Activated CD4-positive, alpha-beta memory T cell treated with anti-CD3 and anti-CD28 coated beads, Interleukin-2, amount 10 ng/mL, durations not matched to agents 7 days and 5 days (primary cell): ENCODE data around the gene DHX15. TPM values are rescaled to one million over a fixed set of nuclear protein-coding genes. Genes with fewer than 3 reads are reported as not detected.

Experiments used
- CTCF ChIA-PET: fragments of 350-600 bp; sonication (Branson Sonifier 250); formaldehyde crosslinking; loops from one replicate; lab custom pipeline; 2021; ENCODE audit warnings: antibody characterized with exemption, inconsistent platforms; lab: Charles Lee
- POLR2A ChIA-PET: fragments of 350-600 bp; sonication (Branson Sonifier 250); formaldehyde crosslinking; loops from one replicate; lab custom pipeline; 2021; ENCODE audit warnings: antibody characterized with exemption; lab: Charles Lee
- DNase-seq: peaks from one replicate; pipeline ENCODE4 v3.0.0-alpha.2; 2020
- H3K27ac Mint-ChIP-seq: one replicate; pipeline ENCODE4 v1.8.0; 2021; ENCODE audit warnings: mild to moderate bottlenecking, mixed read lengths
- H3K27me3 Mint-ChIP-seq: one replicate; pipeline ENCODE4 v1.8.0; 2021; ENCODE audit warnings: mixed read lengths
- H3K36me3 Mint-ChIP-seq: one replicate; pipeline ENCODE4 v1.8.0; 2021; ENCODE audit warnings: low read depth, mixed read lengths
- H3K4me1 Mint-ChIP-seq: one replicate; pipeline ENCODE4 v1.8.0; 2021; ENCODE audit warnings: mixed read lengths
- H3K4me3 Mint-ChIP-seq: one replicate; pipeline ENCODE4 v1.8.0; 2021; ENCODE audit warnings: mild to moderate bottlenecking, mixed read lengths
- H3K9me3 Mint-ChIP-seq: one replicate; pipeline ENCODE4 v1.8.0; 2021; ENCODE audit warnings: mixed read lengths
- total RNA-seq, 2 experiments: library from RNA; stranded (reverse); gene quantifications; one replicate each; pipeline ENCODE4 v1.2.3, GENCODE V29; 2021

Gene DHX15
- total RNA-seq, result 100 to 1,000 TPM; 150 TPM

GRCh38 chr4:24584211-24584850, at the start of gene DHX15:
TSS of gene DHX15 (minus strand) at chr4:24584554. CDS start at chr4:24584393, 161 bp downstream.
- peak; percentile 93 for DNase-seq
- POLR2A ChIA-PET, result interaction anchor here (0.7 to 3.7 kb wide), 29 partner anchors 10 to 1328 kb away, joined by 3 to 46 read pairs (median 5); partner anchors contain the start of genes PI4K2B, SEPSECS and ZCCHC4
- Mint-ChIP-seq H3K9me3 (no peaks in the 10 kb centered on the region), H3K36me3 (peaks cover 34% of the 10 kb centered on the region), H3K27me3 (no peaks in the 10 kb centered on the region), H3K4me3 (peak within 1 kb of the TSS; percentile 90), H3K27ac (peak within 1 kb of the TSS; percentile 85), H3K4me1 (peaks cover 42% of the 10 kb centered on the region)
- CTCF ChIA-PET, result interaction anchor here (0.6 to 1.4 kb wide), 6 partner anchors 9 to 728 kb away, joined by 3 to 6 read pairs (median 4); partner anchors contain the start of genes SEPSECS and ZCCHC4

- H3K27ac Mint-ChIP-seq, result no peak overlapping the region
- H3K4me3 Mint-ChIP-seq, result no peak overlapping the region
- DNase-seq, result no peak
- ChIA-PET POLR2A (no interaction called here), CTCF (no interaction called here)
- H3K36me3 Mint-ChIP-seq, result no peaks in the 10 kb centered on the region
- H3K4me1 Mint-ChIP-seq, result no peaks in the 10 kb centered on the region
- peaks cover 16% of the 10 kb centered on the region for H3K27me3 Mint-ChIP-seq
- no peaks in the 10 kb centered on the region for H3K9me3 Mint-ChIP-seq
Observed at GRCh38 chr4:24632011-24632410, 47.7 kb upstream of the DHX15 start.

- Mint-ChIP-seq H3K36me3 (no peaks in the 10 kb centered on the region), H3K4me1 (no peaks in the 10 kb centered on the region), H3K4me3 (no peak overlapping the region), H3K9me3 (no peaks in the 10 kb centered on the region), H3K27ac (no peak overlapping the region), H3K27me3 (peaks cover 14% of the 10 kb centered on the region)
- DNase-seq, result no peak
- ChIA-PET POLR2A (no interaction called here), CTCF (interaction anchor here (0.7 kb wide), 1 partner anchor 360 kb away, joined by 3 read pairs; no protein-coding TSS in a partner anchor)
Observed at GRCh38 chr4:24630937-24631336, 46.6 kb upstream of the DHX15 start.

- CTCF ChIA-PET, result no interaction called here
- DNase-seq, result no peak
- H3K27me3 Mint-ChIP-seq, result peaks cover 24% of the 10 kb centered on the region
- H3K27ac Mint-ChIP-seq, result no peak overlapping the region
- no peaks in the 10 kb centered on the region for H3K36me3 Mint-ChIP-seq
- H3K9me3 Mint-ChIP-seq, result no peaks in the 10 kb centered on the region
- H3K4me1 Mint-ChIP-seq, result no peaks in the 10 kb centered on the region
- no peak overlapping the region for H3K4me3 Mint-ChIP-seq
- POLR2A ChIA-PET, result no interaction called here
Observed at GRCh38 chr4:24625091-24625490, 40.7 kb upstream of the DHX15 start.

- Mint-ChIP-seq H3K27ac (no peak overlapping the region), H3K27me3 (peaks cover 20% of the 10 kb centered on the region), H3K4me3 (no peak overlapping the region), H3K4me1 (no peaks in the 10 kb centered on the region), H3K9me3 (no peaks in the 10 kb centered on the region), H3K36me3 (no peaks in the 10 kb centered on the region)
- DNase-seq, result no peak
- CTCF ChIA-PET, result no interaction called here
- POLR2A ChIA-PET, result no interaction called here
Observed at GRCh38 chr4:24624381-24624780, 40.0 kb upstream of the DHX15 start.

- POLR2A ChIA-PET, result no interaction called here
- CTCF ChIA-PET, result no interaction called here
- H3K4me3 Mint-ChIP-seq, result no peak overlapping the region
Observed at GRCh38 chr4:24622146-24622834, 37.9 kb upstream of the DHX15 start.

GRCh38 chr4:24615977-24616376, 31.6 kb upstream of the DHX15 start:
- DNase-seq, result no peak
- CTCF ChIA-PET, result no interaction called here
- Mint-ChIP-seq H3K4me1 (peaks cover 17% of the 10 kb centered on the region), H3K27me3 (peaks cover 6% of the 10 kb centered on the region), H3K9me3 (no peaks in the 10 kb centered on the region), H3K4me3 (no peak overlapping the region), H3K36me3 (no peaks in the 10 kb centered on the region), H3K27ac (no peak overlapping the region)
- POLR2A ChIA-PET, result no interaction called here

More at GRCh38 chr4:24622146-24622834, 37.9 kb upstream of the DHX15 start:
- H3K27me3 Mint-ChIP-seq, result peaks cover 15% of the 10 kb centered on the region
- DNase-seq, result no peak
- no peak overlapping the region for H3K27ac Mint-ChIP-seq
- no peaks in the 10 kb centered on the region for H3K4me1 Mint-ChIP-seq
- no peaks in the 10 kb centered on the region for H3K36me3 Mint-ChIP-seq
- H3K9me3 Mint-ChIP-seq, result no peaks in the 10 kb centered on the region

- POLR2A ChIA-PET, result interaction anchor here (1.5 kb wide), 1 partner anchor 30 kb away, joined by 4 read pairs; the partner anchor contains the start of gene DHX15
- CTCF ChIA-PET, result interaction anchor here (1.0 kb wide), 1 partner anchor 37 kb away, joined by 3 read pairs; no protein-coding TSS in a partner anchor
- peaks cover 6% of the 10 kb centered on the region for H3K27me3 Mint-ChIP-seq
- no peak overlapping the region for H3K4me3 Mint-ChIP-seq
- H3K9me3 Mint-ChIP-seq, result no peaks in the 10 kb centered on the region
- H3K4me1 Mint-ChIP-seq, result peaks cover 17% of the 10 kb centered on the region
- no peak for DNase-seq
- H3K36me3 Mint-ChIP-seq, result no peaks in the 10 kb centered on the region
- no peak overlapping the region for H3K27ac Mint-ChIP-seq
Observed at GRCh38 chr4:24614881-24615280, 30.5 kb upstream of the DHX15 start.

- H3K27me3 Mint-ChIP-seq, result peaks cover 6% of the 10 kb centered on the region
- POLR2A ChIA-PET, result no interaction called here
- DNase-seq, result no peak
- no peaks in the 10 kb centered on the region for H3K9me3 Mint-ChIP-seq
- no peak overlapping the region for H3K4me3 Mint-ChIP-seq
- H3K4me1 Mint-ChIP-seq, result peaks cover 17% of the 10 kb centered on the region
- H3K27ac Mint-ChIP-seq, result no peak overlapping the region
- CTCF ChIA-PET, result no interaction called here
- no peaks in the 10 kb centered on the region for H3K36me3 Mint-ChIP-seq
Observed at GRCh38 chr4:24613502-24613901, 29.1 kb upstream of the DHX15 start.

- no peak for DNase-seq
- ChIA-PET CTCF (no interaction called here), POLR2A (no interaction called here)
- Mint-ChIP-seq H3K27ac (no peak overlapping the region), H3K4me3 (no peak overlapping the region), H3K27me3 (peaks cover 6% of the 10 kb centered on the region), H3K4me1 (peaks cover 17% of the 10 kb centered on the region), H3K9me3 (no peaks in the 10 kb centered on the region), H3K36me3 (no peaks in the 10 kb centered on the region)
Observed at GRCh38 chr4:24611575-24611974, 27.2 kb upstream of the DHX15 start.

GRCh38 chr4:24607334-24607733, 23.0 kb upstream of the DHX15 start:
- Mint-ChIP-seq H3K4me3 (no peak overlapping the region), H3K27ac (no peak overlapping the region), H3K36me3 (no peaks in the 10 kb centered on the region), H3K4me1 (no peaks in the 10 kb centered on the region), H3K27me3 (peaks cover 6% of the 10 kb centered on the region), H3K9me3 (no peaks in the 10 kb centered on the region)
- POLR2A ChIA-PET, result no interaction called here
- no peak for DNase-seq
- CTCF ChIA-PET, result no interaction called here

GRCh38 chr4:24605216-24605615, 20.9 kb upstream of the DHX15 start:
- Mint-ChIP-seq H3K4me1 (no peaks in the 10 kb centered on the region), H3K9me3 (no peaks in the 10 kb centered on the region), H3K27ac (no peak overlapping the region), H3K36me3 (no peaks in the 10 kb centered on the region), H3K4me3 (no peak overlapping the region), H3K27me3 (peaks cover 5% of the 10 kb centered on the region)
- CTCF ChIA-PET, result no interaction called here
- DNase-seq, result no peak
- POLR2A ChIA-PET, result no interaction called here

- peaks cover 5% of the 10 kb centered on the region for H3K27me3 Mint-ChIP-seq
Observed at GRCh38 chr4:24604558-24605214, 20.3 kb upstream of the DHX15 start.

More at GRCh38 chr4:24604558-24605214, 20.3 kb upstream of the DHX15 start:
- no peak overlapping the region for H3K4me3 Mint-ChIP-seq
- H3K36me3 Mint-ChIP-seq, result no peaks in the 10 kb centered on the region
- no peak for DNase-seq
- POLR2A ChIA-PET, result no interaction called here
- no peaks in the 10 kb centered on the region for H3K9me3 Mint-ChIP-seq
- H3K4me1 Mint-ChIP-seq, result no peaks in the 10 kb centered on the region
- no peak overlapping the region for H3K27ac Mint-ChIP-seq
- CTCF ChIA-PET, result interaction anchor here (0.5 kb wide), 1 partner anchor 1093 kb away, joined by 3 read pairs; no protein-coding TSS in a partner anchor
